HepG2 (cell line): ENCODE results near the gene CCDC158. TPM values are rescaled to one million over a fixed set of nuclear protein-coding genes. Genes with fewer than 3 reads are reported as not detected.

Source experiments
- ATAC-seq: fragments of 200-7000 bp; cut with Tn5 transposase; 3 replicates; pipeline ENCODE4 v1.9.1; 2020; ENCODE audit warnings: mild to moderate bottlenecking, moderate library complexity
- BruUV-seq: library from RNA; stranded (reverse); fragments of 400-500 nt; replicated peaks from 2 replicates; lab custom pipeline; 2021; lab: Mats Ljungman, UMichigan
- CTCF ChIA-PET: fragments of 300-600 bp; formaldehyde crosslinking; extraction: SDS; loops from one replicate; lab custom pipeline; 2021; ENCODE audit warnings: low total read pairs, inconsistent platforms, low intra/inter-chr PET ratio; lab: Yijun Ruan, JAX
- POLR2A ChIA-PET: fragments of 350-600 bp; sonication (Branson Sonifier 250); formaldehyde crosslinking; loops from one replicate; lab custom pipeline; 2020; ENCODE audit warnings: antibody characterized with exemption, inconsistent platforms; lab: Yijun Ruan, JAX
- DNase-seq: peaks from one replicate; pipeline ENCODE4 v3.0.0-alpha.2; 2015; ENCODE audit warnings: low spot score
- FAIRE-seq: peaks from 3 replicates; lab custom pipeline; 2011; peaks lifted over from hg19 to GRCh38; lab: Jason Lieb, UNC
- H2AFZ ChIP-seq: one replicate; pipeline ENCODE4 v1.6.1; 2011; ENCODE audit warnings: low read length, inconsistent platforms
- H3K27ac ChIP-seq: fragments of 300-600 bp; 3 replicates; pipeline ENCODE4 v1.8.0; 2011; ENCODE audit warnings: mixed run types, mild to moderate bottlenecking, mixed read lengths, low read length, inconsistent platforms; ENCODE audit not compliant: insufficient read depth; ENCODE audit errors: extremely low read length
- H3K27me3 ChIP-seq, 2 experiments: fragments of 200-600 bp in 1 of 2; 2 replicates in 1 of 2; 3 replicates in 1 of 2; pipeline versions ENCODE4 v1.6.0 to v1.8.0; 2011; ENCODE audit warnings: low read length in 2 of 2, mild to moderate bottlenecking in 2 of 2, moderate library complexity in 2 of 2, inconsistent platforms in 1 of 2; ENCODE audit not compliant: insufficient read depth in 2 of 2, control insufficient read depth in 1 of 2
- H3K36me3 ChIP-seq, 2 experiments: fragments of 200-600 bp in 1 of 2; replicated peaks in 1 of 2; 2 replicates in 1 of 2; 3 replicates in 1 of 2; pipeline versions ENCODE4 v1.5.1 to v1.8.0; 2011; ENCODE audit warnings: low read length in 2 of 2, inconsistent platforms in 1 of 2; ENCODE audit not compliant: insufficient read depth in 2 of 2, control insufficient read depth in 1 of 2
- H3K4me1 ChIP-seq: 2 replicates; pipeline ENCODE4 v1.5.1; 2012; ENCODE audit warnings: low read length, inconsistent platforms; ENCODE audit not compliant: insufficient read depth
- H3K4me2 ChIP-seq: 2 replicates; pipeline ENCODE4 v1.6.0; 2011; ENCODE audit warnings: low read depth, low read length, inconsistent platforms
- H3K4me3 ChIP-seq, 3 experiments: fragments of 200-600 bp in 1 of 3; sonication (generic), shearing (Covaris generic) in 1 of 3; replicated peaks in 1 of 3; 2 replicates each; pipeline ENCODE4 v1.5.1; 2011 to 2016; ENCODE audit warnings: low read length in 3 of 3, inconsistent platforms in 2 of 3, low read depth in 2 of 3, mild to moderate bottlenecking in 2 of 3, control low read depth in 1 of 3, mixed read lengths in 1 of 3; ENCODE audit not compliant: insufficient read depth in 1 of 3
- H3K79me2 ChIP-seq: one replicate; pipeline ENCODE4 v1.6.1; 2011; ENCODE audit warnings: low read length, inconsistent platforms; ENCODE audit not compliant: insufficient read depth
- H3K9ac ChIP-seq: 2 replicates; pipeline ENCODE4 v1.6.0; 2011; ENCODE audit warnings: mild to moderate bottlenecking, low read depth, low read length, inconsistent platforms; ENCODE audit not compliant: insufficient read depth
- H3K9me3 ChIP-seq: 2 replicates; pipeline ENCODE4 v1.5.1; 2012; ENCODE audit warnings: mild to moderate bottlenecking, low read length
- H4K20me1 ChIP-seq: 2 replicates; pipeline ENCODE4 v1.6.0; 2011; ENCODE audit warnings: inconsistent platforms, mild to moderate bottlenecking, low read length, moderate library complexity; ENCODE audit not compliant: insufficient read depth
- ARID3A ChIP-seq: IDR thresholded peaks from 2 replicates; pipeline ENCODE4 v1.6.1; 2012; ENCODE audit warnings: low read depth, low read length, improper control_type of control experiment
- ATM ChIP-seq: fragments of 450-650 bp; IDR thresholded peaks from 2 replicates; pipeline ENCODE4 v1.7.1; 2017; ENCODE audit warnings: mild to moderate bottlenecking, borderline replicate concordance
- E2F5 ChIP-seq: sonication (generic); formaldehyde crosslinking; conservative IDR thresholded peaks from 2 replicates; pipeline ENCODE4 v1.4.0; 2020; ENCODE audit warnings: missing genetic modification reagents
- EP300 ChIP-seq, 3 experiments: sonication (generic) in 1 of 3; formaldehyde crosslinking in 1 of 3; IDR thresholded peaks; 2 replicates each; pipeline versions ENCODE4 v1.5.1 to v1.6.1; 2011 to 2020; ENCODE audit warnings: low read depth in 2 of 3, low read length in 2 of 3, borderline replicate concordance in 1 of 3, improper control_type of control experiment in 1 of 3, mild to moderate bottlenecking in 1 of 3, missing genetic modification reagents in 1 of 3, moderate library complexity in 1 of 3
- IRF2 ChIP-seq: IDR thresholded peaks from 2 replicates; pipeline ENCODE4 v1.6.1; 2018; ENCODE audit warnings: missing genetic modification reagents, missing compliant biosample characterization
- KLF15 ChIP-seq: sonication (generic); formaldehyde crosslinking; IDR thresholded peaks from 2 replicates; pipeline ENCODE4 v1.8.1; 2023; ENCODE audit warnings: borderline replicate concordance, mild to moderate bottlenecking, inconsistent platforms, missing genetic modification reagents, mixed read lengths
- KLF16 ChIP-seq, 2 experiments: sonication (generic) in 1 of 2; formaldehyde crosslinking in 1 of 2; IDR thresholded peaks; 2 replicates each; pipeline versions ENCODE4 v1.6.1 to v1.8.0; 2016 to 2023; ENCODE audit warnings: missing genetic modification reagents in 2 of 2, missing compliant biosample characterization in 1 of 2
- PITX1 ChIP-seq: sonication (generic); formaldehyde crosslinking; IDR thresholded peaks from 2 replicates; pipeline ENCODE4 v1.5.1; 2020; ENCODE audit warnings: mild to moderate bottlenecking, missing genetic modification reagents
- RARG ChIP-seq: sonication (generic); formaldehyde crosslinking; IDR thresholded peaks from 2 replicates; pipeline ENCODE4 v1.4.0; 2020; ENCODE audit warnings: low read depth, mild to moderate bottlenecking, missing genetic modification reagents
- SAFB2 ChIP-seq: sonication (generic); formaldehyde crosslinking; IDR thresholded peaks from 2 replicates; pipeline ENCODE4 v1.5.1; 2020; ENCODE audit warnings: missing genetic modification reagents, low read depth, mild to moderate bottlenecking, borderline replicate concordance
- TARDBP ChIP-seq: sonication (generic); formaldehyde crosslinking; IDR thresholded peaks from 2 replicates; pipeline ENCODE4 v1.8.0; 2022; ENCODE audit warnings: mild to moderate bottlenecking, missing genetic modification reagents
- TCF7 ChIP-seq: sonication (generic); IDR thresholded peaks from 2 replicates; pipeline ENCODE4 v1.6.1; 2016; ENCODE audit warnings: antibody characterized with exemption, low read depth
- THAP8 ChIP-seq: sonication (generic); formaldehyde crosslinking; IDR thresholded peaks from 2 replicates; pipeline ENCODE4 v1.5.1; 2020; ENCODE audit warnings: missing genetic modification reagents, mild to moderate bottlenecking, borderline replicate concordance
- TOPORS ChIP-seq: sonication (generic); formaldehyde crosslinking; IDR thresholded peaks from 2 replicates; pipeline ENCODE4 v1.8.0; 2023; ENCODE audit warnings: mild to moderate bottlenecking, missing genetic modification reagents
- ZBTB49 ChIP-seq: sonication (generic); formaldehyde crosslinking; IDR thresholded peaks from 2 replicates; pipeline ENCODE4 v1.4.0; 2020; ENCODE audit warnings: missing genetic modification reagents, borderline replicate concordance
- ZNF75D ChIP-seq: sonication (generic); formaldehyde crosslinking; IDR thresholded peaks from 2 replicates; pipeline ENCODE4 v1.8.1; 2023; ENCODE audit warnings: missing genetic modification reagents, mild to moderate bottlenecking, borderline replicate concordance
- WGBS: methylation state at CpG from one replicate; pipeline ENCODE4 v1.1.6; 2017; ENCODE audit warnings: low lambda C conversion rate; 5-methylcytosine and 5-hydroxymethylcytosine counted together
- in situ Hi-C: cut with HindIII; loops from 2 replicates; pipeline ENCODE4 v1.10.0; 2017; ENCODE audit warnings: low pct_unique_long_range_greater_than_20kb; ENCODE audit not compliant: extremely low pct_ligation_motif_present
- intact Hi-C: fragments of 100-400 bp; cut with micrococcal nuclease; formaldehyde crosslinking; loops from one replicate; pipeline ENCODE4 v1.10.0; 2022; ENCODE audit not compliant: unreplicated experiment
- polyA plus RNA-seq, 8 experiments: library from polyadenylated mRNA; depleted of rRNA in 3 of 8; stranded (reverse) in 7 of 8; unstranded in 1 of 8; fragments of >200 nt; fragmentation: Illumina TruSeq in 4 of 8; extraction: Trizol in 4 of 8; gene quantifications; 2 replicates each; pipeline versions ENCODE4 v1.2.1 to v1.2.3, GENCODE V29; 2011 to 2016; ENCODE audit warnings: low read depth in 4 of 8, missing spikeins in 1 of 8, mixed read lengths in 1 of 8; ENCODE audit not compliant: insufficient read depth in 1 of 8
- total RNA-seq, 5 experiments: library from RNA; depleted of rRNA; stranded (reverse); fragments of >200 nt; fragmentation: Illumina TruSeq; extraction: Trizol; gene quantifications; 2 replicates each; pipeline ENCODE4 v1.2.3, GENCODE V29; 2016; ENCODE audit warnings: low read depth in 1 of 5

Gene CCDC158
- total and polyA plus RNA-seq, 2 of the 13 experiments (the other 11 are each of a cell fraction or from before 2014, with no cell fraction given), result not detected

- no peaks in the 10 kb centered on the region for H3K9me3 ChIP-seq
- H3K36me3 ChIP-seq, result no peaks in the 10 kb centered on the region
- intact Hi-C loops, result no loop called here
- ChIA-PET POLR2A (no interaction called here), CTCF (no interaction called here)
- H3K9ac ChIP-seq, result no peak overlapping the region
- no peak overlapping the region for H2AFZ ChIP-seq
- no peaks in the 10 kb centered on the region; the same call in 1 of the 2 replicates for H3K4me1 ChIP-seq
- in situ Hi-C loops, result no loop called here
- no TSS peak for BruUV-seq
- TF ChIP-seq EP300 (IDR thresholded peaks at IDR 0.05; ENCODE audit: low read depth in 2 of 2, low read length in 2 of 2), result no peak
- TF ChIP-seq EP300 (CRISPR knock-in tag; IDR thresholded peaks at IDR 0.05; ENCODE audit: borderline replicate concordance), result no peak
- no peak for TF ChIP-seq RARG (CRISPR knock-in tag)
- TF ChIP-seq ZNF75D, result no peak
- no peak for TF ChIP-seq THAP8 (CRISPR knock-in tag)
- no peak for TF ChIP-seq ZBTB49 (CRISPR knock-in tag)
- no peak for TF ChIP-seq KLF16 (CRISPR knock-in tag; IDR thresholded peaks at IDR 0.05)
- no peak for TF ChIP-seq IRF2 (CRISPR knock-in tag)
- no peak for TF ChIP-seq PITX1
- no peak for TF ChIP-seq E2F5 (CRISPR knock-in tag)
- no peak for TF ChIP-seq TCF7
- TF ChIP-seq ARID3A, result no peak
- TF ChIP-seq SAFB2 (CRISPR knock-in tag), result no peak
- no peak for TF ChIP-seq TARDBP (CRISPR knock-in tag)
- no peak for TF ChIP-seq TOPORS (CRISPR knock-in tag)
- no peak for TF ChIP-seq ATM
- no peak for TF ChIP-seq KLF15 (CRISPR knock-in tag)
- no peaks in the 10 kb centered on the region for H3K79me2 ChIP-seq
- H3K4me3 ChIP-seq, result no peak overlapping the region
- no peak overlapping the region for H3K27ac ChIP-seq
- no peaks in the 10 kb centered on the region for H4K20me1 ChIP-seq
- no peak overlapping the region for H3K4me2 ChIP-seq
- 47% methylated on average over 2 of the region's 2 CpGs for WGBS
- no peak for DNase-seq
- no peak for ATAC-seq
- H3K27me3 ChIP-seq, result 0 out of 5 replicates have a peak, but pooled peaks cover 0 to 3% of the 10 kb centered on the region in 2 experiments
- no peak for FAIRE-seq
Measured at GRCh38 chr4:76453232-76453631, 32.3 kb upstream of the CCDC158 start.
